ENCODE results near the gene UBE2L3. TPM values are rescaled to one million over a fixed set of nuclear protein-coding genes. Genes with fewer than 3 reads are reported as not detected.

The UBE2L3 gene
- polyA plus RNA-seq, 2 of the 4 experiments (the other 2 are of a cell fraction): 54.9 to 55.6 TPM

DNA sequence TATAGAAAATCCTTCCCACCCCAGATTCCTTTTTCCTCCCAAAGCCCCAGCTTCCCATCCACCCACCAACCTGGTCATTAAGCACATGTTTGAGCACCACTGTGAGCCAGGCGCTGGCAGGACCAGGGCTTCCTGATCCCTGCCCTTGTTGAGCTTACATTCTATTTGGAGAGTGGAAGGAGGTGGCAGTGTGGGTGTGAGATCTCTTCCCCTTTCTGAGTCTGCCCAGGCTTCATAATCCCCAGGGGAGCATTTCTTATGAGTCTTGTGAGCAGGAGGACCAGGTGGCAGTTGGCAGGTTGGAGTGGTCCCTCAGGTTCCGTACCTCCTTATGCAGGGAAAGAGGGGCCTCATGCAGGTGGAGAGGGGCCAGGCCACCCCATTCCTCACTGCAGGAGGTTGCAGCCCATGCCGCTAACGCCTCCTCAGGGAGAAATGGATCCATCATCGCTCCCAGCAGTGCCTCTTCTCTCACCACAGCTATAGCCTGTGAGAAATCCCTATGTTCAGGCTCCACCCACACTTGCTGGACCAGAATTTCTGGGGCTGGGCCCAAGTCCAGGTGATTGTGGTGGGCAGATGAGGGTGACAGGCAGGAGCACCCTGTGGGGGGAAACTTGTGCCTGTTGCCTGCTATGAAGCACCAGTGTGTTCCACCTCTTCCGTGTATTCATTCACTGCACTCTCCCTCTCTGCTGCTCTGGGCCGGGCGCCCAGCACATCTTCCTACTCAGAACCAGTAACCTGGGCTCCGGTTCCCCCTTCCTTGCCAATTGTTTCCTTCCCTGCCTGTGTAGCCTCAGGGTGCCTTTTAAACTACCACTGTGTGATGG, 23.5 kb downstream of the UBE2L3 start:
- 90% methylated on average over 5 of the region's 9 CpGs for WGBS (ENCODE audit: missing lambda C conversion rate)
- FAIRE-seq (no peak), DNase-seq (ENCODE audit: low read depth in 1 of 2, low spot score in 1 of 2) (no peak), ATAC-seq (no peak)
- TF ChIP-seq, protein P1, sequence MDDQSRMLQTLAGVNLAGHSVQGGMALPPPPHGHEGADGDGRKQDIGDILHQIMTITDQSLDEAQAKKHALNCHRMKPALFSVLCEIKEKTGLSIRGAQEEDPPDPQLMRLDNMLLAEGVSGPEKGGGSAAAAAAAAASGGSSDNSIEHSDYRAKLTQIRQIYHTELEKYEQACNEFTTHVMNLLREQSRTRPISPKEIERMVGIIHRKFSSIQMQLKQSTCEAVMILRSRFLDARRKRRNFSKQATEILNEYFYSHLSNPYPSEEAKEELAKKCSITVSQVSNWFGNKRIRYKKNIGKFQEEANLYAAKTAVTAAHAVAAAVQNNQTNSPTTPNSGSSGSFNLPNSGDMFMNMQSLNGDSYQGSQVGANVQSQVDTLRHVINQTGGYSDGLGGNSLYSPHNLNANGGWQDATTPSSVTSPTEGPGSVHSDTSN (IDR thresholded peaks at IDR 0.05): no peak
- TF ChIP-seq, protein P2, sequence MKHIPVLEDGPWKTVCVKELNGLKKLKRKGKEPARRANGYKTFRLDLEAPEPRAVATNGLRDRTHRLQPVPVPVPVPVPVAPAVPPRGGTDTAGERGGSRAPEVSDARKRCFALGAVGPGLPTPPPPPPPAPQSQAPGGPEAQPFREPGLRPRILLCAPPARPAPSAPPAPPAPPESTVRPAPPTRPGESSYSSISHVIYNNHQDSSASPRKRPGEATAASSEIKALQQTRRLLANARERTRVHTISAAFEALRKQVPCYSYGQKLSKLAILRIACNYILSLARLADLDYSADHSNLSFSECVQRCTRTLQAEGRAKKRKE (CRISPR knock-in tag; IDR thresholded peaks at IDR 0.05; ENCODE audit: low read depth): no peak
- no peak for TF ChIP-seq PHF8 (IDR thresholded peaks at IDR 0.05; ENCODE audit: borderline replicate concordance, low read depth)
- no peak for TF ChIP-seq CEBPB (IDR thresholded peaks at IDR 0.05)
- TF ChIP-seq, protein P3, sequence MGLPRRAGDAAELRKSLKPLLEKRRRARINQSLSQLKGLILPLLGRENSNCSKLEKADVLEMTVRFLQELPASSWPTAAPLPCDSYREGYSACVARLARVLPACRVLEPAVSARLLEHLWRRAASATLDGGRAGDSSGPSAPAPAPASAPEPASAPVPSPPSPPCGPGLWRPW (IDR thresholded peaks at IDR 0.05): no peak
- TF ChIP-seq NR3C1 (IDR thresholded peaks at IDR 0.05): no peak
- no peak for TF ChIP-seq POLR2A (IDR thresholded peaks at IDR 0.05; ENCODE audit: low read length)
- no peak for TF ChIP-seq MAFK (IDR thresholded peaks at IDR 0.05; ENCODE audit: partially characterized antibody)
- TF ChIP-seq CBX2 (IDR thresholded peaks at IDR 0.05; ENCODE audit: borderline replicate concordance, low read depth): no peak
- TF ChIP-seq RNF2 (IDR thresholded peaks at IDR 0.05; ENCODE audit: borderline replicate concordance, low read depth): no peak
- TF ChIP-seq RARB (CRISPR knock-in tag; IDR thresholded peaks at IDR 0.05): no peak
- no peak for TF ChIP-seq SMC3 (IDR thresholded peaks at IDR 0.05)
- TF ChIP-seq RCOR1 (IDR thresholded peaks at IDR 0.05; ENCODE audit: low read depth, low read length): no peak
- Histone ChIP-seq H3K9me3 (no peaks in the 10 kb centered on the region), H3K4me1 (no peaks in the 10 kb centered on the region), H3K27ac (no peak overlapping the region), H3K4me2 (no peak overlapping the region), H3K4me3 (no peak overlapping the region)
- CTCF ChIA-PET: no interaction called here
- POLR2A ChIA-PET: no interaction called here

DNA sequence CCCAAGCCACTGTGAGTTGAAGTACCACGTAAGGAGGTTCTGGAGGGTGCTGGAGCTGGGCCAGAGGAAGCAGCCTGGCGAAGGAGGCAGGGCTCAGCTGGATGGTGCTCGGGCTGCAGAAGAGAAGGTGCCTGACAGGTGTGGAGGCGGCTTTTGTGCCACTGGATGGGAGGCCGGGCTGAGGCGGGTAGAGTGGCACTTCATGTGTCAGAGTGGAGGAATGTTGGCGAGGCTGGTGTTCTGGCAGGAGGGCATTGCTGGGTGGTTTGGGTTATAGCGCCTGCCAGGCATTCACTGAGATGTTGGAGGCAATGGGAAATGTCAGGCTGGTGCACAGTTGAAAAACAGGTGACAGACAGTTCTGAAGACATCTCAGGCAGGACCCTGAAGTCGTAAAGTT, 24.2 kb downstream of the UBE2L3 start:
- no peak for DNase-seq (ENCODE audit: low read depth in 1 of 2, low spot score in 1 of 2)
- no peak for FAIRE-seq
- TF ChIP-seq, protein P4, sequence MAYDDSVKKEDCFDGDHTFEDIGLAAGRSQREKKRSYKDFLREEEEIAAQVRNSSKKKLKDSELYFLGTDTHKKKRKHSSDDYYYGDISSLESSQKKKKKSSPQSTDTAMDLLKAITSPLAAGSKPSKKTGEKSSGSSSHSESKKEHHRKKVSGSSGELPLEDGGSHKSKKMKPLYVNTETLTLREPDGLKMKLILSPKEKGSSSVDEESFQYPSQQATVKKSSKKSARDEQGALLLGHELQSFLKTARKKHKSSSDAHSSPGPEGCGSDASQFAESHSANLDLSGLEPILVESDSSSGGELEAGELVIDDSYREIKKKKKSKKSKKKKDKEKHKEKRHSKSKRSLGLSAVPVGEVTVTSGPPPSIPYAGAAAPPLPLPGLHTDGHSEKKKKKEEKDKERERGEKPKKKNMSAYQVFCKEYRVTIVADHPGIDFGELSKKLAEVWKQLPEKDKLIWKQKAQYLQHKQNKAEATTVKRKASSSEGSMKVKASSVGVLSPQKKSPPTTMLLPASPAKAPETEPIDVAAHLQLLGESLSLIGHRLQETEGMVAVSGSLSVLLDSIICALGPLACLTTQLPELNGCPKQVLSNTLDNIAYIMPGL (CRISPR knock-in tag; IDR thresholded peaks at IDR 0.05; ENCODE audit: borderline replicate concordance): no peak
- no peak for TF ChIP-seq FOXS1 (CRISPR knock-in tag; IDR thresholded peaks at IDR 0.05)
- no peak for TF ChIP-seq KDM5A (IDR thresholded peaks at IDR 0.05)
- no peak for TF ChIP-seq TFCP2L1 (CRISPR knock-in tag; IDR thresholded peaks at IDR 0.05)
- TF ChIP-seq NR3C1 (IDR thresholded peaks at IDR 0.05): no peak
- TF ChIP-seq POLR2AphosphoS2 (conservative IDR thresholded peaks at IDR 0.05; ENCODE audit: low read length): no peak
- TF ChIP-seq, protein P5, sequence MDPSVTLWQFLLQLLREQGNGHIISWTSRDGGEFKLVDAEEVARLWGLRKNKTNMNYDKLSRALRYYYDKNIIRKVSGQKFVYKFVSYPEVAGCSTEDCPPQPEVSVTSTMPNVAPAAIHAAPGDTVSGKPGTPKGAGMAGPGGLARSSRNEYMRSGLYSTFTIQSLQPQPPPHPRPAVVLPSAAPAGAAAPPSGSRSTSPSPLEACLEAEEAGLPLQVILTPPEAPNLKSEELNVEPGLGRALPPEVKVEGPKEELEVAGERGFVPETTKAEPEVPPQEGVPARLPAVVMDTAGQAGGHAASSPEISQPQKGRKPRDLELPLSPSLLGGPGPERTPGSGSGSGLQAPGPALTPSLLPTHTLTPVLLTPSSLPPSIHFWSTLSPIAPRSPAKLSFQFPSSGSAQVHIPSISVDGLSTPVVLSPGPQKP (IDR thresholded peaks at IDR 0.05; ENCODE audit: low read depth, low read length): no peak
- TF ChIP-seq CBX8 (IDR thresholded peaks at IDR 0.05): no peak
- TF ChIP-seq GATA3 (IDR thresholded peaks at IDR 0.05; ENCODE audit: borderline replicate concordance): no peak
- no peak for TF ChIP-seq EHMT2 (IDR thresholded peaks at IDR 0.05; ENCODE audit: low read depth)
- TF ChIP-seq EP300 (IDR thresholded peaks at IDR 0.05): no peak
- no peak for TF ChIP-seq ZFP36 (IDR thresholded peaks at IDR 0.05; ENCODE audit: borderline replicate concordance, partially characterized antibody)
- no peak for TF ChIP-seq HOXB5 (CRISPR knock-in tag; IDR thresholded peaks at IDR 0.05)
- no peak for TF ChIP-seq HDAC2 (IDR thresholded peaks at IDR 0.05)
- TF ChIP-seq NPAS2 (CRISPR knock-in tag; IDR thresholded peaks at IDR 0.05; ENCODE audit: borderline replicate concordance): no peak
- CTCF ChIA-PET: interaction anchor here (1.0 to 2.5 kb wide), 2 partner anchors 17 to 51 kb away, joined by 3 to 10 read pairs; partner anchors contain the start of gene SDF2L1
- 89% methylated on average over 9 of the region's 9 CpGs for WGBS (ENCODE audit: missing lambda C conversion rate)
- Histone ChIP-seq H3K4me3 (no peak overlapping the region), H3K27ac (no peak overlapping the region), H3K4me1 (no peaks in the 10 kb centered on the region), H3K4me2 (no peak overlapping the region), H3K9me3 (no peaks in the 10 kb centered on the region)
- ATAC-seq: no peak
- POLR2A ChIA-PET: no interaction called here

Measured in A549 (cell line).